ENCODE measurements around the gene OR9Q1. TPM values are rescaled to one million over a fixed set of nuclear protein-coding genes. Genes with fewer than 3 reads are reported as not detected.

OR9Q1 gene
- total and polyA plus RNA-seq, 2 of the 13 experiments (the other 11 are each of a cell fraction or from before 2014, with no cell fraction given) = not detected

GRCh38 chr11:58165504-58166106, 141.9 kb downstream of the OR9Q1 start:
- in situ Hi-C loops (cut with HindIII; ENCODE audit: extremely low pct_ligation_motif_present, low pct_unique_long_range_greater_than_20kb) = loop anchor here (25.0 kb wide), 1 partner anchor 322 kb away; no protein-coding TSS in a partner anchor
- ChIA-PET POLR2A (interaction anchor here (1.0 to 1.3 kb wide), 2 partner anchors 193 to 386 kb away, joined by 3 read pairs; no protein-coding TSS in a partner anchor), CTCF (ENCODE audit: low intra/inter-chr PET ratio, low total read pairs) (no interaction called here)
- Histone ChIP-seq H3K27ac (ENCODE audit: extremely low read length, insufficient read depth, low read length) (peak overlapping the region; percentile 73), H3K79me2 (ENCODE audit: insufficient read depth, low read length) (no peaks in the 10 kb centered on the region), H3K36me3 (replicated peaks in 1 of 2; ENCODE audit: control insufficient read depth in 1 of 2, insufficient read depth in 2 of 2, low read length in 2 of 2) (no peaks in the 10 kb centered on the region), H2AFZ (ENCODE audit: low read length) (no peak overlapping the region), H3K9ac (ENCODE audit: insufficient read depth, low read depth, low read length) (no peak overlapping the region), H4K20me1 (ENCODE audit: insufficient read depth, low read length) (no peaks in the 10 kb centered on the region), H3K4me1 (ENCODE audit: insufficient read depth, low read length) (peaks cover 51% of the 10 kb centered on the region), H3K4me2 (ENCODE audit: low read depth, low read length) (peak overlapping the region; percentile 40), H3K27me3 (ENCODE audit: control insufficient read depth in 1 of 2, insufficient read depth in 2 of 2, low read length in 2 of 2) (no peaks in the 10 kb centered on the region), H3K4me3 (replicated peaks in 1 of 3; ENCODE audit: insufficient read depth in 1 of 3, low read depth in 2 of 3, low read length in 3 of 3) (peak overlapping the region in 1 of 3 experiments; percentile 9; a peak in 2 of 6 replicates), H3K9me3 (ENCODE audit: low read length) (no peaks in the 10 kb centered on the region)
- no TSS peak for BruUV-seq (replicated peaks)
- intact Hi-C loops (cut with micrococcal nuclease; ENCODE audit: unreplicated experiment) = loop anchor here (1.0 kb wide), 1 partner anchor 193 kb away; no protein-coding TSS in a partner anchor
- FAIRE-seq (peak; percentile 89), DNase-seq (ENCODE audit: low spot score) (peak; percentile 93), ATAC-seq (peak; percentile 98)
- 8% methylated on average over 7 of the region's 7 CpGs for whole genome bisulfite sequencing (ENCODE audit: low lambda C conversion rate)
- TF ChIP-seq ZNF605 (CRISPR knock-in tag; IDR thresholded peaks at IDR 0.05) = no peak
- TF ChIP-seq TRIM24 (CRISPR knock-in tag; IDR thresholded peaks at IDR 0.05) = 0 out of 2 replicates have a peak, but pooled peaks have one; percentile 50
- peak; percentile 70; the same call in 1 of the 2 replicates for TF ChIP-seq ZBTB7B (CRISPR knock-in tag; IDR thresholded peaks at IDR 0.05)
- TF ChIP-seq ZNF383 (CRISPR knock-in tag; IDR thresholded peaks at IDR 0.05; ENCODE audit: borderline replicate concordance) = no peak
- no peak for TF ChIP-seq CHD2 (IDR thresholded peaks at IDR 0.05; ENCODE audit: low read depth, low read length)
- no peak for TF ChIP-seq MXI1 (IDR thresholded peaks at IDR 0.05; ENCODE audit: borderline replicate concordance, low read depth, low read length)
- no peak for TF ChIP-seq MAFG (CRISPR knock-in tag; IDR thresholded peaks at IDR 0.05)
- peak; percentile 56 for TF ChIP-seq NR2C2 (CRISPR knock-in tag; IDR thresholded peaks at IDR 0.05; ENCODE audit: borderline replicate concordance)
- TF ChIP-seq BCL6 (CRISPR knock-in tag; IDR thresholded peaks at IDR 0.05) = peak; percentile 84
- TF ChIP-seq ZNF644 (CRISPR knock-in tag; IDR thresholded peaks at IDR 0.05; ENCODE audit: low read depth) = no peak
- no peak for TF ChIP-seq ZNF607 (CRISPR knock-in tag; IDR thresholded peaks at IDR 0.05; ENCODE audit: borderline replicate concordance)
- no peak for TF ChIP-seq PAWR (CRISPR knock-in tag; IDR thresholded peaks at IDR 0.05; ENCODE audit: borderline replicate concordance)
- TF ChIP-seq AHR (CRISPR knock-in tag; IDR thresholded peaks at IDR 0.05) = no peak; the same call in 1 of the 2 replicates
- no peak for TF ChIP-seq NKX3-1 (CRISPR knock-in tag; IDR thresholded peaks at IDR 0.05)
- no peak for TF ChIP-seq MBNL3 (CRISPR knock-in tag; conservative IDR thresholded peaks at IDR 0.05)
- no peak for TF ChIP-seq ZNF891 (CRISPR knock-in tag; IDR thresholded peaks at IDR 0.05)
- no peak for TF ChIP-seq RBAK (CRISPR knock-in tag; IDR thresholded peaks at IDR 0.05)
- peak; percentile 59 for TF ChIP-seq ATF1 (CRISPR knock-in tag; IDR thresholded peaks at IDR 0.05)
- 0 out of 2 replicates have a peak, but pooled peaks have one; percentile 45 for TF ChIP-seq ZNF710 (CRISPR knock-in tag; IDR thresholded peaks at IDR 0.05; ENCODE audit: borderline replicate concordance)
- no peak for TF ChIP-seq MAF1 (CRISPR knock-in tag; IDR thresholded peaks at IDR 0.05; ENCODE audit: borderline replicate concordance)
- TF ChIP-seq FOSL1 (CRISPR knock-in tag; IDR thresholded peaks at IDR 0.05; ENCODE audit: borderline replicate concordance) = no peak
- peak; percentile 94 for TF ChIP-seq NR2F2 (IDR thresholded peaks at IDR 0.05; ENCODE audit: borderline replicate concordance, low read depth)
- TF ChIP-seq KDM6A (CRISPR knock-in tag; IDR thresholded peaks at IDR 0.05; ENCODE audit: low read depth) = peak; percentile 92
